DOHH2 (cell line): ENCODE measurements around the gene CDCP1.

Experiments used
- H3F3A ChIP-seq: fragments of 200-600 bp; sonication (generic), shearing (Covaris generic); 2 replicates; pipeline ENCODE4 v1.6.0; 2016; ENCODE audit warnings: antibody characterized with exemption, mild to moderate bottlenecking; ENCODE audit not compliant: control insufficient read depth, insufficient read depth
- H3K27ac ChIP-seq: fragments of 200-600 bp; sonication (generic); 2 replicates; pipeline ENCODE4 v1.5.1; 2014; ENCODE audit warnings: low read depth, mild to moderate bottlenecking, low read length, moderate library complexity
- H3K27me3 ChIP-seq: fragments of 200-600 bp; sonication (generic); 2 replicates; pipeline ENCODE4 v1.6.1; 2014; ENCODE audit warnings: mild to moderate bottlenecking, low read length, mixed read lengths; ENCODE audit not compliant: control insufficient read depth
- H3K36me3 ChIP-seq: fragments of 200-600 bp; sonication (generic); 2 replicates; pipeline ENCODE4 v1.6.1; 2014; ENCODE audit warnings: mild to moderate bottlenecking, low read length, moderate library complexity, mixed read lengths; ENCODE audit not compliant: control insufficient read depth
- H3K4me1 ChIP-seq: fragments of 200-600 bp; sonication (generic); 2 replicates; pipeline ENCODE4 v1.6.1; 2014; ENCODE audit warnings: mild to moderate bottlenecking, low read length, mixed read lengths; ENCODE audit not compliant: control insufficient read depth
- H3K4me2 ChIP-seq: fragments of 200-600 bp; sonication (generic); 2 replicates; pipeline ENCODE4 v1.6.0; 2014; ENCODE audit warnings: mild to moderate bottlenecking, low read length, moderate library complexity
- H3K4me3 ChIP-seq: fragments of 200-600 bp; sonication (generic); 2 replicates; pipeline ENCODE4 v1.5.1; 2014; ENCODE audit warnings: mild to moderate bottlenecking, low read length, mixed read lengths
- H3K79me2 ChIP-seq: fragments of 200-600 bp; sonication (generic); 2 replicates; pipeline ENCODE4 v1.6.1; 2014; ENCODE audit warnings: mild to moderate bottlenecking, low read length, mixed read lengths; ENCODE audit not compliant: control insufficient read depth
- H3K9me2 ChIP-seq: fragments of 200-600 bp; sonication (generic); replicated peaks from 2 replicates; pipeline ENCODE4 v1.6.1; 2014; ENCODE audit warnings: mild to moderate bottlenecking, low read length, mixed read lengths; ENCODE audit not compliant: control insufficient read depth
- H3K9me3 ChIP-seq: fragments of 200-600 bp; sonication (generic); 2 replicates; pipeline ENCODE4 v1.6.1; 2014; ENCODE audit warnings: antibody characterized with exemption, low read length, mixed read lengths; ENCODE audit not compliant: control insufficient read depth, insufficient read depth
- H4K20me1 ChIP-seq: fragments of 200-600 bp; sonication (generic); 2 replicates; pipeline ENCODE4 v1.6.0; 2014; ENCODE audit warnings: low read depth, mild to moderate bottlenecking, antibody characterized with exemption, low read length, moderate library complexity; ENCODE audit not compliant: control insufficient read depth, insufficient read depth
- EZH2phosphoT487 ChIP-seq: fragments of 200-600 bp; sonication (generic); IDR thresholded peaks from 2 replicates; pipeline ENCODE4 v1.6.1; 2017; ENCODE audit warnings: borderline replicate concordance, mild to moderate bottlenecking, antibody characterized with exemption, low read length, moderate library complexity, mixed read lengths
- TF ChIP-seq, protein P1 (sequence below): fragments of 200-600 bp; sonication (generic); IDR thresholded peaks from one replicate; pipeline ENCODE4 v1.5.1; 2014; ENCODE audit warnings: antibody characterized with exemption, mild to moderate bottlenecking, low read depth, low read length; ENCODE audit not compliant: poor library complexity, severe bottlenecking

Gene CDCP1

DNA sequence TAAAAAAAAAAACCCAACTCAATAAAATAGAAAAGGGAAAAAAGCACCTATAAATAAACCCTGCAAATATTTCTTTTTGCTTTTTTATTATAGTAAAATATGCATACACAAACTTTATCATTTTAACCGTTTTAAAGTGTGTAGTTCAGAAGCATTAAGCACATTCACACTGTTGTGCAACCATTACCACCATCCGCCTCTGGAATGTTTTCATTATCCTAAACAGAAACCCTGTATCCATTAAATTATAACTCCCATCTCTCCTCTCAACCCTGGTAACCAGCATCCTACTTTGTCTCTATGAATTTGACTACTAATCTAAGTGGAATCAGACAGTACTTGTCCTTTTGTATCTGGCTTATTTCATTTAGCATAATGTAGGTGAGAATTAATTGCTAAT lies 15.0 kb downstream of the CDCP1 start:
- Histone ChIP-seq H3K79me2 (no peaks in the 10 kb centered on the region), H3K4me1 (no peaks in the 10 kb centered on the region), H3K27me3 (no peaks in the 10 kb centered on the region; the same call in 1 of the 2 replicates), H3K36me3 (no peaks in the 10 kb centered on the region), H3K4me2 (no peak overlapping the region), H4K20me1 (no peaks in the 10 kb centered on the region), H3K9me2 (no peaks in the 10 kb centered on the region), H3K4me3 (no peak overlapping the region), H3F3A (no peaks in the 10 kb centered on the region), H3K9me3 (no peaks in the 10 kb centered on the region), H3K27ac (no peak overlapping the region)
- TF ChIP-seq EZH2phosphoT487: no peak
- TF ChIP-seq, protein P1, sequence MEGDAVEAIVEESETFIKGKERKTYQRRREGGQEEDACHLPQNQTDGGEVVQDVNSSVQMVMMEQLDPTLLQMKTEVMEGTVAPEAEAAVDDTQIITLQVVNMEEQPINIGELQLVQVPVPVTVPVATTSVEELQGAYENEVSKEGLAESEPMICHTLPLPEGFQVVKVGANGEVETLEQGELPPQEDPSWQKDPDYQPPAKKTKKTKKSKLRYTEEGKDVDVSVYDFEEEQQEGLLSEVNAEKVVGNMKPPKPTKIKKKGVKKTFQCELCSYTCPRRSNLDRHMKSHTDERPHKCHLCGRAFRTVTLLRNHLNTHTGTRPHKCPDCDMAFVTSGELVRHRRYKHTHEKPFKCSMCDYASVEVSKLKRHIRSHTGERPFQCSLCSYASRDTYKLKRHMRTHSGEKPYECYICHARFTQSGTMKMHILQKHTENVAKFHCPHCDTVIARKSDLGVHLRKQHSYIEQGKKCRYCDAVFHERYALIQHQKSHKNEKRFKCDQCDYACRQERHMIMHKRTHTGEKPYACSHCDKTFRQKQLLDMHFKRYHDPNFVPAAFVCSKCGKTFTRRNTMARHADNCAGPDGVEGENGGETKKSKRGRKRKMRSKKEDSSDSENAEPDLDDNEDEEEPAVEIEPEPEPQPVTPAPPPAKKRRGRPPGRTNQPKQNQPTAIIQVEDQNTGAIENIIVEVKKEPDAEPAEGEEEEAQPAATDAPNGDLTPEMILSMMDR: no peak

- Histone ChIP-seq H3K36me3 (no peaks in the 10 kb centered on the region), H3K79me2 (no peaks in the 10 kb centered on the region), H4K20me1 (no peaks in the 10 kb centered on the region), H3K4me1 (no peaks in the 10 kb centered on the region), H3K4me2 (no peak overlapping the region), H3K27me3 (no peaks in the 10 kb centered on the region; the same call in 1 of the 2 replicates), H3K9me3 (no peaks in the 10 kb centered on the region), H3K9me2 (no peaks in the 10 kb centered on the region), H3K27ac (no peak overlapping the region), H3K4me3 (no peak overlapping the region), H3F3A (no peaks in the 10 kb centered on the region)
- TF ChIP-seq EZH2phosphoT487: no peak
- TF ChIP-seq, protein P1: no peak
Observed at GRCh38 chr3:45130476-45130875, 15.7 kb downstream of the CDCP1 start.

DNA sequence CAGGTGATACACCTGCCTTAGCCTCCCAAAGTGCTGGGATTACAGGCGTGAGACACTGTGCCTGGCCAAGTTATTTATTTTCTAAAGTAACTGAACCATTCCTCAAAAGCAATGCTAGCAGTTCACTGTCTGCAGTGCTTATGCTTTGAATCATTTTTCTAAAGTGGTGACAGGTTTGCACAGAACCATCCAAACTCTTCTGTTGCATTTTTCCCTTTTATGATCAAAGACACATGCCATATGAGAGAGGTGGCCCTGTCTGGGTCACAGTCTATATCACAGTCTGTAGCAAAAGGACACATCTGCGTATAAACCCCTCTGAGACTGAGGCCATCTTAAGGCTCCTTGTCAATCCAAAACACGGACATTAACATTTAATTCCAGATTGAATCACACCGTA lies 17.2 kb downstream of the CDCP1 start:
- no peaks in the 10 kb centered on the region for H3K79me2 ChIP-seq
- H3K4me3 ChIP-seq: no peak overlapping the region
- no peaks in the 10 kb centered on the region for H3K9me2 ChIP-seq
- H3K4me2 ChIP-seq: no peak overlapping the region
- no peaks in the 10 kb centered on the region for H3K4me1 ChIP-seq
- H3K36me3 ChIP-seq: no peaks in the 10 kb centered on the region
- no peaks in the 10 kb centered on the region for H3K9me3 ChIP-seq
- no peak overlapping the region for H3K27ac ChIP-seq
- no peaks in the 10 kb centered on the region for H3F3A ChIP-seq
- peaks cover 13% of the 10 kb centered on the region for H3K27me3 ChIP-seq
- no peaks in the 10 kb centered on the region for H4K20me1 ChIP-seq
- TF ChIP-seq, protein P1: no peak
- TF ChIP-seq EZH2phosphoT487: no peak
